ENCODE results near the gene BAZ2B. TPM values are rescaled to one million over a fixed set of nuclear protein-coding genes. Genes with fewer than 3 reads are reported as not detected.

The BAZ2B gene
- total RNA-seq, 2 experiments from 2014 or later = 3.7 to 11.8 TPM

- Histone ChIP-seq H3K27ac (ENCODE audit: low read depth, low read length, poor library complexity, severe bottlenecking) (no peak overlapping the region), H3K4me2 (ENCODE audit: low read length) (no peak overlapping the region), H3K9me2 (ENCODE audit: insufficient read depth, low read length) (no peaks in the 10 kb centered on the region), H2AFZ (ENCODE audit: low read length) (no peak overlapping the region), H3K36me3 (ENCODE audit: insufficient read depth, low read length) (no peaks in the 10 kb centered on the region), H4K20me1 (ENCODE audit: insufficient read depth, low read length) (no peaks in the 10 kb centered on the region), H3K79me2 (ENCODE audit: insufficient read depth, low read depth, low read length) (no peaks in the 10 kb centered on the region), H3K4me3 (ENCODE audit: low read depth, low read length, poor library complexity, severe bottlenecking) (no peak overlapping the region), H3K4me1 (ENCODE audit: insufficient read depth, low read length, poor library complexity, severe bottlenecking) (no peaks in the 10 kb centered on the region), H3K9me3 (ENCODE audit: low read length) (no peaks in the 10 kb centered on the region)
- DNase-seq (ENCODE audit: low spot score) = no peak
- no TSS peak for BruUV-seq (replicated peaks)
- ChIA-PET POLR2A (no interaction called here), CTCF (ENCODE audit: unreplicated experiment) (no interaction called here)
- no peak for TF ChIP-seq EZH2phosphoT487 (IDR thresholded peaks at IDR 0.05; ENCODE audit: borderline replicate concordance, low read depth, low read length)
- TF ChIP-seq, protein P1, sequence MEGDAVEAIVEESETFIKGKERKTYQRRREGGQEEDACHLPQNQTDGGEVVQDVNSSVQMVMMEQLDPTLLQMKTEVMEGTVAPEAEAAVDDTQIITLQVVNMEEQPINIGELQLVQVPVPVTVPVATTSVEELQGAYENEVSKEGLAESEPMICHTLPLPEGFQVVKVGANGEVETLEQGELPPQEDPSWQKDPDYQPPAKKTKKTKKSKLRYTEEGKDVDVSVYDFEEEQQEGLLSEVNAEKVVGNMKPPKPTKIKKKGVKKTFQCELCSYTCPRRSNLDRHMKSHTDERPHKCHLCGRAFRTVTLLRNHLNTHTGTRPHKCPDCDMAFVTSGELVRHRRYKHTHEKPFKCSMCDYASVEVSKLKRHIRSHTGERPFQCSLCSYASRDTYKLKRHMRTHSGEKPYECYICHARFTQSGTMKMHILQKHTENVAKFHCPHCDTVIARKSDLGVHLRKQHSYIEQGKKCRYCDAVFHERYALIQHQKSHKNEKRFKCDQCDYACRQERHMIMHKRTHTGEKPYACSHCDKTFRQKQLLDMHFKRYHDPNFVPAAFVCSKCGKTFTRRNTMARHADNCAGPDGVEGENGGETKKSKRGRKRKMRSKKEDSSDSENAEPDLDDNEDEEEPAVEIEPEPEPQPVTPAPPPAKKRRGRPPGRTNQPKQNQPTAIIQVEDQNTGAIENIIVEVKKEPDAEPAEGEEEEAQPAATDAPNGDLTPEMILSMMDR (conservative IDR thresholded peaks at IDR 0.05; ENCODE audit: low read length) = no peak
- intact Hi-C loops (cut with micrococcal nuclease; ENCODE audit: unreplicated experiment) = no loop called here
Measured at GRCh38 chr2:159640176-159640575, 23.8 kb upstream of the BAZ2B start.

DNA sequence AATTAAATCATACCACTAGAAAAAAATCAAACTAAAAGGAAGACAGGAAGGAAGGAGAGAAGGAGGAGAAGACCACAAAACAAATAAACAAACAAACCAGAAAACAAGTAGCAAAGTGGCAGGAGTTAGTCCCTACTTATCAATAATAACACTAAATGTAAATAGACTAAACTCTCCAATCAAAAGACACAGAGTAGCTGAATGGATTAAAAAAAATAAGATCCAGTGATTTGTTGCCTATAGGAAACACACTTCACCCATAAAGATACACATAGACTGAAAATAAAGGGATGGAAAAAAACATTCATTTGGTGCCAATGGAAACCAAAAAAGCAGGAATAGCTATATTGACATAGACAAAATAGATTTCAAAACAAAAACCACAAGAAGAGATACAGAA lies 23.4 kb upstream of the BAZ2B start:
- ChIA-PET CTCF (ENCODE audit: unreplicated experiment) (no interaction called here), POLR2A (no interaction called here)
- H4K20me1 ChIP-seq (ENCODE audit: insufficient read depth, low read length) = no peaks in the 10 kb centered on the region
- no peaks in the 10 kb centered on the region for H3K9me3 ChIP-seq (ENCODE audit: low read length)
- H3K9me2 ChIP-seq (ENCODE audit: insufficient read depth, low read length) = no peaks in the 10 kb centered on the region
- no peak for DNase-seq (ENCODE audit: low spot score)
- no peaks in the 10 kb centered on the region for H3K4me1 ChIP-seq (ENCODE audit: insufficient read depth, low read length, poor library complexity, severe bottlenecking)
- H3K36me3 ChIP-seq (ENCODE audit: insufficient read depth, low read length) = no peaks in the 10 kb centered on the region
- no peak overlapping the region for H3K4me2 ChIP-seq (ENCODE audit: low read length)
- no peak overlapping the region for H3K27ac ChIP-seq (ENCODE audit: low read depth, low read length, poor library complexity, severe bottlenecking)
- no peak for TF ChIP-seq EZH2phosphoT487 (IDR thresholded peaks at IDR 0.05; ENCODE audit: borderline replicate concordance, low read depth, low read length)
- no peak overlapping the region for H3K4me3 ChIP-seq (ENCODE audit: low read depth, low read length, poor library complexity, severe bottlenecking)
- H3K79me2 ChIP-seq (ENCODE audit: insufficient read depth, low read depth, low read length) = no peaks in the 10 kb centered on the region
- H2AFZ ChIP-seq (ENCODE audit: low read length) = no peak overlapping the region
- intact Hi-C loops (cut with micrococcal nuclease; ENCODE audit: unreplicated experiment) = no loop called here
- no TSS peak for BruUV-seq (replicated peaks)

GRCh38 chr2:159639071-159639470 lies 22.7 kb upstream of the BAZ2B start:
- Histone ChIP-seq H3K27ac (ENCODE audit: low read depth, low read length, poor library complexity, severe bottlenecking) (no peak overlapping the region), H3K9me3 (ENCODE audit: low read length) (no peaks in the 10 kb centered on the region), H3K4me3 (ENCODE audit: low read depth, low read length, poor library complexity, severe bottlenecking) (no peak overlapping the region), H3K36me3 (ENCODE audit: insufficient read depth, low read length) (no peaks in the 10 kb centered on the region), H4K20me1 (ENCODE audit: insufficient read depth, low read length) (no peaks in the 10 kb centered on the region), H3K9me2 (ENCODE audit: insufficient read depth, low read length) (no peaks in the 10 kb centered on the region), H3K4me2 (ENCODE audit: low read length) (no peak overlapping the region), H2AFZ (ENCODE audit: low read length) (no peak overlapping the region), H3K4me1 (ENCODE audit: insufficient read depth, low read length, poor library complexity, severe bottlenecking) (no peaks in the 10 kb centered on the region), H3K79me2 (ENCODE audit: insufficient read depth, low read depth, low read length) (no peaks in the 10 kb centered on the region)
- CTCF ChIA-PET (ENCODE audit: unreplicated experiment) = no interaction called here
- POLR2A ChIA-PET = no interaction called here
- no TSS peak for BruUV-seq (replicated peaks)
- intact Hi-C loops (cut with micrococcal nuclease; ENCODE audit: unreplicated experiment) = no loop called here
- no peak for TF ChIP-seq EZH2phosphoT487 (IDR thresholded peaks at IDR 0.05; ENCODE audit: borderline replicate concordance, low read depth, low read length)
- TF ChIP-seq, protein P1 (conservative IDR thresholded peaks at IDR 0.05; ENCODE audit: low read length) = no peak
- DNase-seq (ENCODE audit: low spot score) = no peak
